ENCODE data around the gene UXS1.

Gene UXS1

GRCh38 chr2:106098081-106098480 is 96.0 kb downstream of the UXS1 start:
- no peak for TF ChIP-seq CTCF (IDR thresholded peaks at IDR 0.05)

GRCh38 chr2:106097038-106098000 is 96.8 kb downstream of the UXS1 start:
- TF ChIP-seq CTCF (IDR thresholded peaks at IDR 0.05) = no peak

- no peak for TF ChIP-seq CTCF (IDR thresholded peaks at IDR 0.05)
Observed at GRCh38 chr2:106096299-106097037, 97.6 kb downstream of the UXS1 start.

- no peak for TF ChIP-seq CTCF (IDR thresholded peaks at IDR 0.05)
Observed at GRCh38 chr2:106095478-106096298, 98.4 kb downstream of the UXS1 start.

GRCh38 chr2:106094131-106094841 is 99.8 kb downstream of the UXS1 start:
- TF ChIP-seq CTCF (IDR thresholded peaks at IDR 0.05) = no peak

GRCh38 chr2:106090916-106091618 is 103.0 kb downstream of the UXS1 start:
- no peak for TF ChIP-seq CTCF (IDR thresholded peaks at IDR 0.05)
